K562 (cell line): ENCODE measurements around the gene CDC27. TPM values are rescaled to one million over a fixed set of nuclear protein-coding genes. Genes with fewer than 3 reads are reported as not detected.
A peak's percentile ranks its signal among the peaks of the same experiment; 100 is the strongest.

Source experiments
- BRCA1 ChIP-seq, 2 experiments: fragments of 450-650 bp in 1 of 2; sonication (generic) in 1 of 2; formaldehyde crosslinking in 1 of 2; IDR thresholded peaks; 2 replicates each; pipeline versions ENCODE4 v1.5.0 to v1.6.1; 2017 to 2020; ENCODE audit warnings: mild to moderate bottlenecking in 1 of 2, missing genetic modification reagents in 1 of 2
- BRF1 ChIP-seq: IDR thresholded peaks from 3 replicates; pipeline ENCODE4 v1.6.1; 2011; ENCODE audit warnings: borderline replicate concordance, mild to moderate bottlenecking; ENCODE audit not compliant: insufficient read length; ENCODE audit errors: extremely low read depth
- C11orf30 ChIP-seq: fragments of 450-650 bp; IDR thresholded peaks from 2 replicates; pipeline ENCODE4 v1.6.1; 2016; ENCODE audit warnings: low read depth, mild to moderate bottlenecking
- FOXM1 ChIP-seq, 2 experiments: fragments of 450-650 bp in 1 of 2; sonication (generic) in 1 of 2; formaldehyde crosslinking in 1 of 2; IDR thresholded peaks; 2 replicates each; pipeline versions ENCODE4 v1.6.1 to v1.9.0; 2017 to 2022; ENCODE audit warnings: low read depth in 2 of 2, mild to moderate bottlenecking in 2 of 2, missing genetic modification reagents in 1 of 2, moderate library complexity in 1 of 2
- IFI16 ChIP-seq: fragments of 250-450 bp; sonication (Bioruptor Pico); IDR thresholded peaks from 2 replicates; pipeline ENCODE4 v2.1.2; 2022; ENCODE audit warnings: mild to moderate bottlenecking, inconsistent platforms
- KAT8 ChIP-seq: fragments of 450-650 bp; IDR thresholded peaks from 2 replicates; pipeline ENCODE4 v1.6.1; 2016; ENCODE audit warnings: low read depth, mild to moderate bottlenecking
- LCOR ChIP-seq: sonication (generic); formaldehyde crosslinking; IDR thresholded peaks from 2 replicates; pipeline ENCODE4 v1.8.0; 2022; ENCODE audit warnings: mild to moderate bottlenecking, missing genetic modification reagents
- MAFK ChIP-seq: IDR thresholded peaks from 2 replicates; pipeline ENCODE4 v1.6.1; 2011; ENCODE audit warnings: low read length, improper control_type of control experiment
- MEF2D ChIP-seq: conservative IDR thresholded peaks from 2 replicates; pipeline ENCODE4 v1.6.1; 2016; ENCODE audit warnings: low read depth, missing genetic modification characterization, missing compliant biosample characterization
- NR4A1 ChIP-seq, 2 experiments: fragments of 250-450 bp in 1 of 2; fragments of 450-650 bp in 1 of 2; sonication (Bioruptor Pico) in 1 of 2; IDR thresholded peaks; 2 replicates each; pipeline versions ENCODE4 v1.4.0 to v1.6.1; 2016 to 2020; ENCODE audit warnings: mild to moderate bottlenecking in 2 of 2, missing compliant biosample characterization in 1 of 2, missing genetic modification characterization in 1 of 2, moderate library complexity in 1 of 2
- PKNOX1 ChIP-seq: fragments of 450-650 bp; IDR thresholded peaks from 2 replicates; pipeline ENCODE4 v1.6.1; 2016
- PPARD ChIP-seq: fragments of 250-450 bp; sonication (Bioruptor Pico); IDR thresholded peaks from 2 replicates; pipeline ENCODE4 v1.8.0; 2022; ENCODE audit warnings: inconsistent platforms, mild to moderate bottlenecking, moderate library complexity
- RBBP5 ChIP-seq: fragments of 200-600 bp; sonication (generic); IDR thresholded peaks from 2 replicates; pipeline ENCODE4 v1.6.1; 2012; ENCODE audit warnings: borderline replicate concordance, mild to moderate bottlenecking, low read length, control low read depth, inconsistent platforms; ENCODE audit not compliant: insufficient read depth, poor library complexity, severe bottlenecking
- ZNF175 ChIP-seq: fragments of 200-800 bp; sonication (Bioruptor generic); IDR thresholded peaks from 2 replicates; pipeline ENCODE4 v1.6.1; 2016; ENCODE audit warnings: low read depth, mild to moderate bottlenecking, missing genetic modification characterization, missing compliant biosample characterization
- ZNF197 ChIP-seq: fragments of 200-800 bp; sonication (Bioruptor generic); IDR thresholded peaks from 2 replicates; pipeline ENCODE4 v1.6.1; 2016; ENCODE audit warnings: low read depth, missing genetic modification characterization, missing compliant biosample characterization
- polyA plus RNA-seq, 8 experiments: library from polyadenylated mRNA; depleted of rRNA in 4 of 8; stranded (reverse) in 5 of 8; unstranded in 3 of 8; fragments of >200 nt; fragmentation: Nextera tagmentation in 2 of 8; fragmentation: Illumina TruSeq in 1 of 8; extraction: Ambion mirVana in 2 of 8; extraction: Trizol in 1 of 8; gene quantifications; 2 replicates each; pipeline versions ENCODE4 v1.2.1 to v1.2.3, GENCODE V29; 2011 to 2014; ENCODE audit warnings: inconsistent platforms in 1 of 8, missing spikeins in 1 of 8
- total RNA-seq, 7 experiments: library from RNA; depleted of rRNA in 6 of 7; stranded (reverse); fragments of >200 nt in 6 of 7; fragmentation: Illumina TruSeq in 2 of 7; extraction: Trizol in 2 of 7; gene quantifications; 2 replicates each; pipeline versions ENCODE4 v1.2.1 to v1.2.3, GENCODE V29; 2011 to 2021; ENCODE audit warnings: low replicate concordance in 1 of 7
- TF ChIP-seq, protein P1 (sequence below): fragments of 450-650 bp; IDR thresholded peaks from 2 replicates; pipeline ENCODE4 v1.6.1; 2018; ENCODE audit warnings: mild to moderate bottlenecking, low read depth; ENCODE audit not compliant: partially characterized antibody

Gene CDC27
- total and polyA plus RNA-seq, 9 of the 15 experiments (the other 6 are each of a cell fraction or from before 2014, with no cell fraction given): 28.6 to 155 (median 94.1) TPM

- TF ChIP-seq, protein P1, sequence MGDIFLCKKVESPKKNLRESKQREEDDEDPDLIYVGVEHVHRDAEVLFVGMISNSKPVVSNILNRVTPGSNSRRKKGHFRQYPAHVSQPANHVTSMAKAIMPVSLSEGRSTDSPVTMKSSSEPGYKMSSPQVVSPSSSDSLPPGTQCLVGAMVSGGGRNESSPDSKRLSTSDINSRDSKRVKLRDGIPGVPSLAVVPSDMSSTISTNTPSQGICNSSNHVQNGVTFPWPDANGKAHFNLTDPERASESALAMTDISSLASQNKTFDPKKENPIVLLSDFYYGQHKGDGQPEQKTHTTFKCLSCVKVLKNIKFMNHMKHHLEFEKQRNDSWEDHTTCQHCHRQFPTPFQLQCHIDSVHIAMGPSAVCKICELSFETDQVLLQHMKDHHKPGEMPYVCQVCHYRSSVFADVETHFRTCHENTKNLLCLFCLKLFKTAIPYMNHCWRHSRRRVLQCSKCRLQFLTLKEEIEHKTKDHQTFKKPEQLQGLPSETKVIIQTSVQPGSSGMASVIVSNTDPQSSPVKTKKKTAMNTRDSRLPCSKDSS: no peak
- TF ChIP-seq RBBP5 (no peak), BRF1 (no peak), FOXM1 (IDR thresholded peaks at IDR 0.05; ENCODE audit: low read depth) (no peak), FOXM1 (CRISPR knock-in tag; IDR thresholded peaks at IDR 0.05; ENCODE audit: low read depth) (no peak), PPARD (CRISPR knock-in tag) (no peak), MEF2D (tag) (no peak), C11orf30 (no peak), ZNF175 (CRISPR knock-in tag) (peak; percentile 29; the same call in 1 of the 2 replicates), IFI16 (CRISPR knock-in tag) (no peak), BRCA1 (IDR thresholded peaks at IDR 0.05) (no peak), BRCA1 (CRISPR knock-in tag; IDR thresholded peaks at IDR 0.05) (no peak), NR4A1 (CRISPR knock-in tag; IDR thresholded peaks at IDR 0.05) (no peak), NR4A1 (tag; IDR thresholded peaks at IDR 0.05) (0 out of 2 replicates have a peak, but pooled peaks have one; percentile 31), LCOR (CRISPR knock-in tag) (no peak), KAT8 (no peak), ZNF197 (0 out of 2 replicates have a peak, but pooled peaks have one; percentile 19), PKNOX1 (no peak), MAFK (no peak)
Observed at GRCh38 chr17:47208744-47209488, 19.8 kb upstream of the CDC27 start, which contains the start of gene MYL4 (continued).
